Right lobe of liver (tissue), 4 donors: ENCODE measurements around the gene TTC7B.

Experiments
- POLR2A ChIP-seq: fragments of 450-650 bp; IDR thresholded peaks from one replicate; pipeline ENCODE4 v1.6.1; 2017; ENCODE audit warnings: antibody characterized with exemption, mild to moderate bottlenecking
- TF ChIP-seq, protein P1 (sequence below), 4 donors: fragments of 200-600 bp in 3 of 4; fragments of 450-650 bp in 1 of 4; IDR thresholded peaks; one replicate each; pipeline versions ENCODE4 v1.5.1 to v1.8.0; 2016 to 2022; ENCODE audit warnings: antibody characterized with exemption in 4 of 4, mild to moderate bottlenecking in 2 of 4
- donor health status: DM: no; HTN: no; CAD: no.
- donor health status: DM: no; HTN: no; CAD: no.
- donor health status: DM: no; HTN: yes; CAD: no.

GRCh38 chr14:90850487-90850886 is 34.3 kb upstream of the TTC7B start:
- TF ChIP-seq, protein P1, sequence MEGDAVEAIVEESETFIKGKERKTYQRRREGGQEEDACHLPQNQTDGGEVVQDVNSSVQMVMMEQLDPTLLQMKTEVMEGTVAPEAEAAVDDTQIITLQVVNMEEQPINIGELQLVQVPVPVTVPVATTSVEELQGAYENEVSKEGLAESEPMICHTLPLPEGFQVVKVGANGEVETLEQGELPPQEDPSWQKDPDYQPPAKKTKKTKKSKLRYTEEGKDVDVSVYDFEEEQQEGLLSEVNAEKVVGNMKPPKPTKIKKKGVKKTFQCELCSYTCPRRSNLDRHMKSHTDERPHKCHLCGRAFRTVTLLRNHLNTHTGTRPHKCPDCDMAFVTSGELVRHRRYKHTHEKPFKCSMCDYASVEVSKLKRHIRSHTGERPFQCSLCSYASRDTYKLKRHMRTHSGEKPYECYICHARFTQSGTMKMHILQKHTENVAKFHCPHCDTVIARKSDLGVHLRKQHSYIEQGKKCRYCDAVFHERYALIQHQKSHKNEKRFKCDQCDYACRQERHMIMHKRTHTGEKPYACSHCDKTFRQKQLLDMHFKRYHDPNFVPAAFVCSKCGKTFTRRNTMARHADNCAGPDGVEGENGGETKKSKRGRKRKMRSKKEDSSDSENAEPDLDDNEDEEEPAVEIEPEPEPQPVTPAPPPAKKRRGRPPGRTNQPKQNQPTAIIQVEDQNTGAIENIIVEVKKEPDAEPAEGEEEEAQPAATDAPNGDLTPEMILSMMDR (IDR thresholded peaks at IDR 0.05): no peak
- TF ChIP-seq POLR2A: no peak
